K562 (cell line): Measurements from ENCODE around the gene HSPA1L. TPM values are rescaled to one million over a fixed set of nuclear protein-coding genes. Genes with fewer than 3 reads are reported as not detected.

ENCODE experiments used
- ATF2 ChIP-seq: sonication (generic); formaldehyde crosslinking; IDR thresholded peaks from 2 replicates; pipeline ENCODE4 v1.8.1; 2022; ENCODE audit warnings: missing genetic modification reagents
- HDGF ChIP-seq: fragments of 450-650 bp; IDR thresholded peaks from 2 replicates; pipeline ENCODE4 v1.6.1; 2016
- HNRNPL ChIP-seq: fragments of 200-400 bp; formaldehyde crosslinking; IDR thresholded peaks from 2 replicates; pipeline ENCODE4 v1.6.1; 2017; ENCODE audit warnings: low read depth, mild to moderate bottlenecking, low read length
- IFI16 ChIP-seq: fragments of 250-450 bp; sonication (Bioruptor Pico); IDR thresholded peaks from 2 replicates; pipeline ENCODE4 v2.1.2; 2022; ENCODE audit warnings: mild to moderate bottlenecking, inconsistent platforms
- IRF1 ChIP-seq: sonication (generic); formaldehyde crosslinking; IDR thresholded peaks from 2 replicates; pipeline ENCODE4 v1.8.0; 2022; ENCODE audit warnings: missing genetic modification reagents, mild to moderate bottlenecking, borderline replicate concordance
- L3MBTL2 ChIP-seq: fragments of 450-650 bp; IDR thresholded peaks from 2 replicates; pipeline ENCODE4 v1.6.1; 2016; ENCODE audit warnings: mild to moderate bottlenecking, moderate library complexity
- MCM3 ChIP-seq: fragments of 450-650 bp; IDR thresholded peaks from 2 replicates; pipeline ENCODE4 v1.6.1; 2016
- MXD1 ChIP-seq: fragments of 250-450 bp; sonication (Bioruptor Pico); IDR thresholded peaks from 2 replicates; pipeline ENCODE4 v1.8.0; 2021; ENCODE audit warnings: borderline replicate concordance, mild to moderate bottlenecking, moderate library complexity; ENCODE audit not compliant: poor library complexity, severe bottlenecking
- NR2C1 ChIP-seq, 2 experiments: fragments of 450-650 bp; IDR thresholded peaks; 2 replicates each; pipeline ENCODE4 v1.6.1; 2017; ENCODE audit warnings: mild to moderate bottlenecking in 2 of 2, antibody characterized with exemption in 1 of 2, inconsistent platforms in 1 of 2, missing compliant biosample characterization in 1 of 2, missing genetic modification characterization in 1 of 2
- PRPF4 ChIP-seq: fragments of 200-400 bp; formaldehyde crosslinking; IDR thresholded peaks from one replicate; pipeline ENCODE4 v1.6.1; 2017; ENCODE audit warnings: low read length, low read depth, mild to moderate bottlenecking; ENCODE audit not compliant: insufficient read depth, poor library complexity, severe bottlenecking
- TAF7 ChIP-seq: fragments of 450-650 bp; IDR thresholded peaks from 2 replicates; pipeline ENCODE4 v1.6.1; 2016; ENCODE audit warnings: missing genetic modification characterization, missing compliant biosample characterization
- THRB ChIP-seq: fragments of 450-650 bp; formaldehyde crosslinking; conservative IDR thresholded peaks from 2 replicates; pipeline ENCODE4 v1.4.0; 2022; ENCODE audit warnings: mild to moderate bottlenecking, missing genetic modification characterization
- ZFP36 ChIP-seq: fragments of 150-350 bp; IDR thresholded peaks from 2 replicates; pipeline ENCODE4 v1.6.1; 2018; ENCODE audit warnings: low read length, low read depth; ENCODE audit not compliant: partially characterized antibody
- ZNF316 ChIP-seq: fragments of 450-650 bp; IDR thresholded peaks from 2 replicates; pipeline ENCODE4 v1.6.1; 2016
- ZNF384 ChIP-seq: IDR thresholded peaks from 2 replicates; pipeline ENCODE4 v1.6.1; 2012; ENCODE audit warnings: low read depth, low read length, improper control_type of control experiment
- ZNF445 ChIP-seq: fragments of 250-450 bp; sonication (Bioruptor Pico); IDR thresholded peaks from 2 replicates; pipeline ENCODE4 v1.4.0; 2020; ENCODE audit warnings: low read depth, mild to moderate bottlenecking, moderate library complexity
- ZNF589 ChIP-seq: fragments of 200-800 bp; sonication (Bioruptor generic); IDR thresholded peaks from 2 replicates; pipeline ENCODE4 v1.6.1; 2016; ENCODE audit warnings: low read depth, missing genetic modification characterization, missing compliant biosample characterization
- ZNF609 ChIP-seq: sonication (generic); formaldehyde crosslinking; IDR thresholded peaks from 2 replicates; pipeline ENCODE4 v1.8.1; 2023; ENCODE audit warnings: missing genetic modification reagents, mild to moderate bottlenecking, borderline replicate concordance
- polyA plus RNA-seq, 8 experiments: library from polyadenylated mRNA; depleted of rRNA in 4 of 8; stranded (reverse) in 5 of 8; unstranded in 3 of 8; fragments of >200 nt; fragmentation: Nextera tagmentation in 2 of 8; fragmentation: Illumina TruSeq in 1 of 8; extraction: Ambion mirVana in 2 of 8; extraction: Trizol in 1 of 8; gene quantifications; 2 replicates each; pipeline versions ENCODE4 v1.2.1 to v1.2.3, GENCODE V29; 2011 to 2014; ENCODE audit warnings: inconsistent platforms in 1 of 8, missing spikeins in 1 of 8
- total RNA-seq, 7 experiments: library from RNA; depleted of rRNA in 6 of 7; stranded (reverse); fragments of >200 nt in 6 of 7; fragmentation: Illumina TruSeq in 2 of 7; extraction: Trizol in 2 of 7; gene quantifications; 2 replicates each; pipeline versions ENCODE4 v1.2.1 to v1.2.3, GENCODE V29; 2011 to 2021; ENCODE audit warnings: low replicate concordance in 1 of 7

HSPA1L gene
- total and polyA plus RNA-seq, 9 of the 15 experiments (the other 6 are each of a cell fraction or from before 2014, with no cell fraction given): 0.14 to 2.1 (median 1.3) TPM

- TF ChIP-seq ATF2 (CRISPR knock-in tag): no peak
- no peak for TF ChIP-seq MXD1 (CRISPR knock-in tag)
- peak; percentile 94 for TF ChIP-seq PRPF4
- TF ChIP-seq IRF1 (CRISPR knock-in tag): 0 out of 2 replicates have a peak, but pooled peaks have one; percentile 88
- TF ChIP-seq ZNF384: no peak; the same call in 1 of the 2 replicates
- no peak for TF ChIP-seq MCM3
- peak; percentile 99 for TF ChIP-seq ZNF589 (CRISPR knock-in tag)
- TF ChIP-seq HDGF: peak; percentile 97
- TF ChIP-seq ZFP36: peak; percentile 15
- TF ChIP-seq TAF7 (tag): peak; percentile 99
- TF ChIP-seq ZNF316: peak; percentile 50
- peak; percentile 65; the same call in 1 of the 2 replicates for TF ChIP-seq IFI16 (CRISPR knock-in tag)
- peak; percentile 99 for TF ChIP-seq L3MBTL2
- TF ChIP-seq ZNF445 (CRISPR knock-in tag): peak; percentile 26; the same call in 1 of the 2 replicates
- no peak for TF ChIP-seq NR2C1 (IDR thresholded peaks at IDR 0.05)
- peak; percentile 92 for TF ChIP-seq NR2C1 (tag; IDR thresholded peaks at IDR 0.05)
- peak; percentile 82; the same call in 1 of the 2 replicates for TF ChIP-seq HNRNPL
- no peak for TF ChIP-seq ZNF609 (CRISPR knock-in tag)
- peak; percentile 96 for TF ChIP-seq THRB (CRISPR knock-in tag)
Measured at GRCh38 chr6:31834367-31835250, 19.5 kb upstream of the HSPA1L start (continued).
